Muscle layer of duodenum (tissue), 2 donors: ENCODE data around the gene WWTR1.

Experiments
- H3K27ac ChIP-seq: one replicate; pipeline ENCODE4 v1.7.0; 2013; ENCODE audit warnings: mild to moderate bottlenecking, low read length
- H3K27me3 ChIP-seq: one replicate; pipeline ENCODE4 v1.7.0; 2013; ENCODE audit warnings: low read depth, mild to moderate bottlenecking, control low read depth, low read length
- H3K36me3 ChIP-seq, 2 donors: one replicate each; pipeline ENCODE4 v1.7.0; 2013; ENCODE audit warnings: low read length in 2 of 2, control low read depth in 1 of 2, mild to moderate bottlenecking in 1 of 2; ENCODE audit not compliant: insufficient read depth in 2 of 2, control insufficient read depth in 1 of 2
- H3K4me1 ChIP-seq, 2 donors: one replicate each; pipeline ENCODE4 v1.7.0; 2013; ENCODE audit warnings: low read length in 2 of 2, mild to moderate bottlenecking in 2 of 2, control low read depth in 1 of 2, moderate library complexity in 1 of 2; ENCODE audit not compliant: insufficient read depth in 2 of 2, control insufficient read depth in 1 of 2
- H3K4me3 ChIP-seq, 2 donors: one replicate each; pipeline ENCODE4 v1.7.0; 2013; ENCODE audit warnings: low read length in 2 of 2, low read depth in 1 of 2, mild to moderate bottlenecking in 1 of 2
- H3K9me3 ChIP-seq, 2 donors: one replicate each; pipeline ENCODE4 v1.7.0; 2013; ENCODE audit warnings: low read length in 2 of 2, control low read depth in 1 of 2, mild to moderate bottlenecking in 1 of 2; ENCODE audit not compliant: control insufficient read depth in 1 of 2
- donor health status: healthy.

Gene WWTR1

DNA sequence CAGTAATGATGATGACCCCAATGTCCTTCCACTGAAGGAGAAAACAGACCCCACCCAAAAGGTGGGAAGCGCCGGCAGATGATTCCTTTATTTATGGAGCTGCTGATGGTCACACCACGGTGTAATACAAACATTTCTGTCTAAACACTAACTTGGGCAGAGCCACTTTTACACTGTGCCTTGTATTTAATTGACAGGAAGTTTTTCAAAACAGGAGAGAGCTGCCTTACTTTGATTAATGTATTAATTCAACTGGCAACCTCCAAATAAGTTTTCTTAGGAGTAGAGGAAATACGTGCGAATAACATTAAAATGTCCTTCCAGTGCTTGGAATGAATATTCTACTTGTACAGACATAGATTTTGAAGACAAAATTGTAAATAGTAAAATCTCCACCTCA, 70.4 kb downstream of the WWTR1 start:
- Histone ChIP-seq H3K9me3 (no peaks in the 10 kb centered on the region), H3K27me3 (no peaks in the 10 kb centered on the region), H3K27ac (no peak overlapping the region), H3K4me1 (peaks cover 0 to 28% of the 10 kb centered on the region in 2 donors), H3K4me3 (no peak overlapping the region), H3K36me3 (no peaks in the 10 kb centered on the region)

DNA sequence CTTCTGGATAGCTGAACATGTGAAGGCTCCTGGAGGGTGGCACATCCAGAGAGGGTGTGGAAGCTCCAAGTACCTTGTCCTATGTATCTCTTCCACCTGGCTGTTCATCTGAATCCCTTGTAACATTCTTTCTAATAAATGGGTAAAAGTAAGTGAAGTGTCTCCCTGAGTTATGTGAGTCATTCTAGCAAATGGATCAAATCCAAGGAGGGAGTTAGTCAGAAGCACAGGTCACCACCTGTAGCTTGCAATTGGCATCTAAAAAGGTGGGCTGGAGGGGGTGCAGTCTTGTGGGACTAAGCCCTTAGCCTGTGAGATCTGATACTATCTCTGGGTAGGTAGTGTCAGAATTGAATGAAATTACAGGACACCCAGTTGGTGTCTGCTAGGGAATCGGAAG, 71.0 kb downstream of the WWTR1 start:
- H3K9me3 ChIP-seq, result no peaks in the 10 kb centered on the region
- H3K4me3 ChIP-seq, result no peak overlapping the region
- H3K27ac ChIP-seq, result no peak overlapping the region
- no peaks in the 10 kb centered on the region for H3K36me3 ChIP-seq
- peaks cover 0 to 34% of the 10 kb centered on the region in 2 donors for H3K4me1 ChIP-seq
- no peaks in the 10 kb centered on the region for H3K27me3 ChIP-seq

DNA sequence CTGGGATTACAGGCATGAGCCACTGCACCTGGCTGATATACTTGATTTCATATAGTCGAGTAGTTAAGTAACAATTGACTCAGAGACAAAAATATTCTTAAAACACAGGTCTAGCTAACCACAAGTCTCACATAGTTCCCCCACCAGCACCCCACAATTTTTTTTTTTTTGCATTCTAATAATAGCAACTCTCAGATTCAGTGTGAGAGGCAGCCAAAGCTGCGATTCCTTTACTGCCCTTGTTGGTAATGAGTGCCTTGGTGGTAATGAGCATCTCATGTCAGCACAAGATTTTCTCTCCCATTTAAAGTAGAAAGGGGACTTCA, 72.5 kb downstream of the WWTR1 start:
- Histone ChIP-seq H3K27me3 (no peaks in the 10 kb centered on the region), H3K4me1 (peaks cover 5 to 40% of the 10 kb centered on the region in 2 donors), H3K27ac (no peak overlapping the region), H3K9me3 (no peaks in the 10 kb centered on the region), H3K36me3 (no peaks in the 10 kb centered on the region), H3K4me3 (no peak overlapping the region)

DNA sequence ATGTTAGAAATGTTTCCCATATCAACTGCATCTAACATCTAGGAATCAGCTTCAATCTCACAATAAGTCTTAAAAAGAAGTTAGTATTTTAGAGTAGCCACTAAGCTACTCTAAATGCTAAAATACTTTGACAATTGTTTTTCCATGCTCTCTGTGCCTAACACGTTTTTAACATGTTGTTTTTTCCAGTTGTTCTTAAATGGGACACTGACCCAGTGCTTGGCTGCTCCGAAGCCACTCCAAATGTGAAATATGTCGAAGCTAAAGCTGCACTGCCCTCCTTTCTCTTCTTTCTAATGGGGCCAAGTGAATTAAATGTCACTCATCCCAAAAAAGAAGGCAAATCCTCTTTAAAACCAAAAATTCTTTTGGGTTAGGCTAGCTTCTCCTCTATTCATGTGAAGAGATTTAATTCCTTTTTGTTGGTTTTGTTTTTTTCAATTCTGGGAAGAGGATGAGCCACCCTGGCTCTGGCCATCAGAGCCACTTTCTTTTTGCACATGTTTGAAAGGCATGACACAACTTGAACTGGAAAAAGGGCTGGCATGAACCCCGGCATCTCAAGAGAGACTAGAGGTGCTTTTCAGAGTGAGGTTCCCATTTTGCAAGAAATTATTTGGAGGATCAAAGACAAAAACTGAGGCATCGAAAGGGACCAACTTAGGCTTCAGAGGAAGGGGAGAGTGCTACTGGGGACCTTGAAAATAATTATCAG, 73.7 kb downstream of the WWTR1 start:
- no peaks in the 10 kb centered on the region for H3K36me3 ChIP-seq
- peaks cover 8 to 50% of the 10 kb centered on the region in 2 donors for H3K4me1 ChIP-seq
- H3K27me3 ChIP-seq, result no peaks in the 10 kb centered on the region
- H3K4me3 ChIP-seq, result no peak overlapping the region
- H3K9me3 ChIP-seq, result no peaks in the 10 kb centered on the region
- H3K27ac ChIP-seq, result no peak overlapping the region

DNA sequence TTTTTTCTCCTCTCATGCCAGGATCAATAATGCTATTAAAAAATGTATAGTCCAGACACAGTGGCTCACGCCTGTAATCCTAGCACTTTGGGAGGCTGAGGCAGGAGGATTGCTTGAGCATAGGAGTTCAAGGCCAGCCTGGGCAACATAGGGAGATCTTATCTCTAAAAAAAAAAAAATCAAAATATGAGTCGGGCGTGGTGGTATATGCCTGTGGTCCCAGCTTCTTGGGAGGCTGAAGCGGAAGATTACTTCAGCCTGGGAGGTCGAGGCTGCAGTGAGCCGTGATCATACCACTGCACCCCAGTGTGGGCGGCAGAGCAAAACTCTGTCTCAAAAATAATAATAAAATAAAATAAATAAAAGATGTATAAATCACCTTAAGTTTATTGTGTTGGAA, 75.4 kb downstream of the WWTR1 start:
- Histone ChIP-seq H3K27ac (no peak overlapping the region), H3K27me3 (no peaks in the 10 kb centered on the region), H3K9me3 (no peaks in the 10 kb centered on the region), H3K4me1 (peaks cover 8 to 42% of the 10 kb centered on the region in 2 donors), H3K4me3 (no peak overlapping the region), H3K36me3 (no peaks in the 10 kb centered on the region)

DNA sequence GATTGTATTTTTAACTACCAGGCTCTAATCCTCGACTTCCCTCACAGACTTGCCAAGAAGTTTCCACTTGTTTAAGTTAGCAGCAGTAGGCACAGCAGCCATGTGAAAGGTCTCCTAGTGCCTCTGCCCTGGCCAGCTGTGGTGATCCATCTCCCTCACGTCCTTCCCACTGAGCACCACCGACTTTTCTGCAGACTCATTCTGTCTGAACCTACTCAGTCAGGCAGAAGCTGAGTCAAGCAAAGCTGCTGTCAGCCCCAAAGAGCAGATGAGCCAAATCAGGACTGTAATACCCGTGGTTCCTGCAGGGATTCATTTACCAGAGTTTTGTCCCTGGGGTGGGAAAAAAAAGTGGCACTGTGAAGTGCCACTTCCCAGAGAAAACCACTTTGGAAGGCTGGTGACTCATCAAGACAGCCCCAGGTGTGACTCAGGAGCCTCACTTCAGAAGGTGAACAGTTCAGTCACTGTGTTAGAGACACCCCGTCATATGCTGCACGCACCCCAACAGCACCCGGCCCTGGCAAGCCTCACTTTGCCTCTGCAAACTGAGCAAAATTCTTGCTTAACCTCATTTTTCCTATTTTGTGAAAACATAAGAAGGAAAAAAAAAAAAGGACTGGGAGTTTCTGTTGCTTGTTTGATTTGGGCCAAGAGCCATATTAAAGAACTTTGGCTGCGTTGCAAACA, 76.0 kb downstream of the WWTR1 start:
- no peak overlapping the region for H3K27ac ChIP-seq
- no peak overlapping the region for H3K4me3 ChIP-seq
- no peaks in the 10 kb centered on the region for H3K9me3 ChIP-seq
- peaks cover 8 to 42% of the 10 kb centered on the region in 2 donors for H3K4me1 ChIP-seq
- H3K27me3 ChIP-seq, result no peaks in the 10 kb centered on the region
- no peaks in the 10 kb centered on the region for H3K36me3 ChIP-seq

DNA sequence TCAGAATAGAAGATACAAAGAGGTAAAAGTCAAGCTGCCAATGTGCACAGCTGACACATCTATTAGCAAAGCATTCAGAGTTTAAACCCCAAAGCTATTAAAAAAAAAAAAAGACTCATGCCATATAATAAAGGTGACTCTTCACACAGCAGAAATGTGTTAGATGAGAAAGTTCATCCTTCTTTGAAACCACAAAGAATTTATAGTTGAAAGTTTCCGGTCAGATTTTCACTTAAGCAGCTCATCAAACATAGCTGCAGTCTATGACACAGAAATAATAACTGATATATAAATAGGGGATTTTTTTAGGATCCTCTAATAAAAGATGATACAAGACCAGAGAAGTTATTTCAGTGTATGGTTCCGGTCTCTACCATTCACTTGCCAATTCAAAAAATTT, 76.6 kb downstream of the WWTR1 start:
- no peak overlapping the region for H3K27ac ChIP-seq
- H3K27me3 ChIP-seq, result no peaks in the 10 kb centered on the region

DNA sequence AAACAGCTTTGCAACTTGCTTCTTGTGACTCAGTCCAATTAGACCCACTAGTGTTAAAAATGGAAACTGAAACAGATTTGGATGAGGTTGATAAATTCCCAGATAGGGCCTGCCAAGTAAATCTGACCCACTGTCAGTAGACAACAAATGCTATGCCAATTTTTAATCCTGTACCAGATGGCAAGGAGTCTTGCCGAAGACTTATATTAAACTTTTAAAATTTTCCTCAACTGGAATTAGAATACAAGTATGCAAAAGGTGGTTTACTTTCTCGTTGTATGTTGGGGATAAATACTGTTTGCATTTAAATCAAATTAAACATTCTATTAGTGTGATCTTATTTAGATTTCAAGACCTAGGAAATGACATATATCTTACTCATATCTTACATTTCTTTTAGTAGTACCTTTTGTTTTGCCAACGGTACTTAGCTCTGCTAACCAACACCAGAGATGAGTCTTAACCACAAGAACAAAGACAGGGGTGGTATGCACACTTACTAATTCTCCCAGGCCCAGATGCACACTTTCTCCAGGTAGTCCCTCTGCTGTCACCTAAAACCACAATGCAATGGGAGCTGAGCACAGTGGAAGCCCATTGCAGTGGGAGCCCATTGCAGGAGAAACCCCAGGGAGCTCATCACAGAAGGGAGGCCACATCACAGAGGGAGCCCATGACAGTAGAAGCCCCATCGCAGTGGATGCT, 77.8 kb downstream of the WWTR1 start:
- peaks cover 8 to 51% of the 10 kb centered on the region in 2 donors for H3K4me1 ChIP-seq

More for the DNA sequence above, 76.6 kb downstream of the WWTR1 start:
- Histone ChIP-seq H3K36me3 (no peaks in the 10 kb centered on the region), H3K9me3 (no peaks in the 10 kb centered on the region), H3K4me1 (peaks cover 8 to 47% of the 10 kb centered on the region in 2 donors), H3K4me3 (no peak overlapping the region)

DNA sequence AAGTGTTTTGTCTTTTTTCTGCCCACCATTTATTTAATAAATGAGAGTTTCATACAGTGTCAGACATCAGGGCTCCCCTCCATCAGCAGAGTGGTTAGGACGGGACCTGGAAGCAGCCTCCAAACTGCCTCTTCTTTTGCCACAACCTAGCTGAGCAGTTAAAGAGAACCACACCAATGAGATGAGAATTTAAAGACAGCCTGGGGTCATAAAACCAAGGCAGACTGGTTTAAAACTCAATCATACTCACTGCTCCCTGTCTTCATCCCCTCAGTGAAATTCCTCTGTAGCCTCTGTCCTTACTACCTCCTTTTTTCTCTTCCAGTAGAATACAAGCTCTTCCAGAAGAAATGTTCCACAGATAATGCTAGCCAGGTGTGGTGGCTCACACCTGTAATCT, 78.7 kb downstream of the WWTR1 start:
- no peaks in the 10 kb centered on the region for H3K27me3 ChIP-seq
- H3K4me1 ChIP-seq, result peaks cover 8 to 51% of the 10 kb centered on the region in 2 donors
- no peak overlapping the region for H3K27ac ChIP-seq
- no peaks in the 10 kb centered on the region for H3K9me3 ChIP-seq
- no peak overlapping the region for H3K4me3 ChIP-seq
- H3K36me3 ChIP-seq, result peaks cover 0 to 5% of the 10 kb centered on the region in 2 donors

More for the DNA sequence above, 77.8 kb downstream of the WWTR1 start:
- H3K9me3 ChIP-seq, result no peaks in the 10 kb centered on the region
- H3K4me3 ChIP-seq, result no peak overlapping the region
- H3K36me3 ChIP-seq, result peaks cover 0 to 5% of the 10 kb centered on the region in 2 donors
- H3K27ac ChIP-seq, result no peak overlapping the region
- no peaks in the 10 kb centered on the region for H3K27me3 ChIP-seq

DNA sequence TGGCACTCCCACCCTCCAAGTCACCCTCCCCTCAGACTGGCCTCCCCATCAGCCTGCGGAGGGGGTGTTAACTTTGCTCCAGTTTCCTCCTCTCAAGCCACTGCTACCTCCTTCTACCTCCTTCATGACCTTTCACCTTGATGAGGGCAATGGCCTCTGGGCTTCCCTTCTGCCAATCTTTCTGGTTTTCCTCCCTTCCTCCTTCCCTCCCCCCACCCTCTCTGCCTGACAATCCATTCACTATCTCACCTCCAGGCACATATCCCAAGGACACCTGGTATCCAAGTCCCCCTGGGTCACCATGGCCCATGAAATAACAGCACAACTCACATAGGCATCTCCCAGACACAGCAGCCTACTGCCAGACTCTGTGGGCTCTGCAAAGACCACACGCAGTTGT, 80.0 kb downstream of the WWTR1 start:
- H3K27ac ChIP-seq, result peak overlapping the region; percentile 28
- peaks cover 8 to 51% of the 10 kb centered on the region in 2 donors for H3K4me1 ChIP-seq
- H3K36me3 ChIP-seq, result peaks cover 0 to 5% of the 10 kb centered on the region in 2 donors
- H3K9me3 ChIP-seq, result no peaks in the 10 kb centered on the region
- no peaks in the 10 kb centered on the region for H3K27me3 ChIP-seq
- H3K4me3 ChIP-seq, result no peak overlapping the region

DNA sequence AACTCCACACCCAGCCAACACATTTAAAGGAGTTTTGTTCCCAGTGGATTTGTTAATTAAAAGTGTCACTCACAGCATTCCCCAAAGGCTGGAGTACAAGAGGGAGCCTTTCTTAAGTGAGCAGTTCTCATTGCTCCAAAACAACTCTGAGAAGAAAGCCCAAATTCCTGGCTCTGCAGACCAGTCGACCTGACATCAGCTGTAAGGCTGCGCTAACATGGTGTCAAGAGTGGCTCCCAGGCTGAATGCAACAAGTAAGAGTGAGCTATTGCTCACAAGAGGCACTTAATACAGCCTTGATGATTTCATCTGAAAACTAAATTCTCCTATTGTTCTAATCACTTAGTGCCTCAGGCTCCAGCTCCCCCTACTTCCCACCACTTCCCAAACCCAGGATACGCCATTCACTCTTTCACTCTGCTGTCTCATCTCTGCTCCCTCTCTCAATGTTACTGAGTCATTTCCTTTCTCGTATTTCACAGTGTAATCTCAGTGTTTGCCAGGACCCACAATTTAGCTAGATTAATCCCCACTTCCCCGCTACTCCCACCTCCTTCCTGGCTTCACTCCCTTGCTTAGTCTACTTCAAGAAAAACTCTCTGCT, 81.8 kb downstream of the WWTR1 start:
- peaks cover 4 to 47% of the 10 kb centered on the region in 2 donors for H3K4me1 ChIP-seq
- peak overlapping the region in 1 of 2 donors; percentile 24 for H3K4me3 ChIP-seq
- peak overlapping the region; percentile 60 for H3K27ac ChIP-seq

More for the DNA sequence above, 81.8 kb downstream of the WWTR1 start:
- no peaks in the 10 kb centered on the region for H3K27me3 ChIP-seq
- H3K36me3 ChIP-seq, result peaks cover 0 to 5% of the 10 kb centered on the region in 2 donors
- H3K9me3 ChIP-seq, result no peaks in the 10 kb centered on the region
